Transverse colon (tissue), 4 donors: Measurements from ENCODE around the gene SLC31A2.

Experiments
- EP300 ChIP-seq: sonication (generic); formaldehyde crosslinking; IDR thresholded peaks from one replicate; pipeline ENCODE4 v1.6.1; 2017; ENCODE audit warnings: antibody characterized with exemption, low read depth
- POLR2A ChIP-seq: fragments of 450-650 bp; IDR thresholded peaks from one replicate; pipeline ENCODE4 v1.6.1; 2016; ENCODE audit warnings: antibody characterized with exemption, mild to moderate bottlenecking, moderate library complexity
- POLR2AphosphoS5 ChIP-seq, 3 donors: sonication (generic); formaldehyde crosslinking; IDR thresholded peaks; one replicate each; pipeline ENCODE4 v1.6.1; 2016; ENCODE audit warnings: antibody characterized with exemption in 3 of 3
- TF ChIP-seq, protein P1 (sequence below), 5 experiments: fragments of 200-600 bp in 3 of 5; fragments of 450-650 bp in 2 of 5; sonication (generic) in 3 of 5; IDR thresholded peaks; 1 replicate in 2 of 5; 2 replicates in 3 of 5; pipeline ENCODE4 v1.5.1; 2016 to 2017; ENCODE audit warnings: antibody characterized with exemption in 5 of 5, inconsistent platforms in 3 of 5, mild to moderate bottlenecking in 2 of 5, moderate library complexity in 1 of 5

DNA sequence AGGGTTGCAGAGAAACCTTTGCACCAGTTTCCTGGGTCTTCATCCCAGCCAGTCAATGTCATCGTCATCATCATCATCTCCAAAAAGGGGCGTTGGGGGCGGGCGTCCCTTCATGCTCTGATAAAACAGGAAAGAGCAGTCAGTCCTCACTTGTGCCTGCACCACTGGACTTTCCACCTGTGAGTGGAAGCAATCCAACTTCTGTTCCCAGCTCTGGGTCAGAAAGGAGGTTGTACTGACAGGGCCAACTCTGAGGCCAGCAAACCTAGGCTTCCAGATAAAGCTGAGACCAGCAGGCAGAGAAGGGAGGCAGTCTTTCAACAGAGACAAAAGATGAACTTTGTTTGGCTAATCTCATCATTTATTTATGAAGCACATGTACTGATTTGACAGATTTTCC lies 15.2 kb downstream of the SLC31A2 start:
- TF ChIP-seq, protein P1, sequence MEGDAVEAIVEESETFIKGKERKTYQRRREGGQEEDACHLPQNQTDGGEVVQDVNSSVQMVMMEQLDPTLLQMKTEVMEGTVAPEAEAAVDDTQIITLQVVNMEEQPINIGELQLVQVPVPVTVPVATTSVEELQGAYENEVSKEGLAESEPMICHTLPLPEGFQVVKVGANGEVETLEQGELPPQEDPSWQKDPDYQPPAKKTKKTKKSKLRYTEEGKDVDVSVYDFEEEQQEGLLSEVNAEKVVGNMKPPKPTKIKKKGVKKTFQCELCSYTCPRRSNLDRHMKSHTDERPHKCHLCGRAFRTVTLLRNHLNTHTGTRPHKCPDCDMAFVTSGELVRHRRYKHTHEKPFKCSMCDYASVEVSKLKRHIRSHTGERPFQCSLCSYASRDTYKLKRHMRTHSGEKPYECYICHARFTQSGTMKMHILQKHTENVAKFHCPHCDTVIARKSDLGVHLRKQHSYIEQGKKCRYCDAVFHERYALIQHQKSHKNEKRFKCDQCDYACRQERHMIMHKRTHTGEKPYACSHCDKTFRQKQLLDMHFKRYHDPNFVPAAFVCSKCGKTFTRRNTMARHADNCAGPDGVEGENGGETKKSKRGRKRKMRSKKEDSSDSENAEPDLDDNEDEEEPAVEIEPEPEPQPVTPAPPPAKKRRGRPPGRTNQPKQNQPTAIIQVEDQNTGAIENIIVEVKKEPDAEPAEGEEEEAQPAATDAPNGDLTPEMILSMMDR (IDR thresholded peaks at IDR 0.05): no peak
- TF ChIP-seq POLR2AphosphoS5 (IDR thresholded peaks at IDR 0.05) (no peak), EP300 (no peak), POLR2A (no peak)
